Hematopoietic multipotent progenitor cell treated with erythropoietin and hydrocortisone succinate and interleukin-3 and kit ligand, for 6 days (in vitro differentiated cells): ENCODE measurements around the gene TPP1.

ENCODE experiments used
- DNase-seq: peaks from one replicate; pipeline ENCODE4 v3.0.0-alpha.2; 2015

TPP1 gene

DNA sequence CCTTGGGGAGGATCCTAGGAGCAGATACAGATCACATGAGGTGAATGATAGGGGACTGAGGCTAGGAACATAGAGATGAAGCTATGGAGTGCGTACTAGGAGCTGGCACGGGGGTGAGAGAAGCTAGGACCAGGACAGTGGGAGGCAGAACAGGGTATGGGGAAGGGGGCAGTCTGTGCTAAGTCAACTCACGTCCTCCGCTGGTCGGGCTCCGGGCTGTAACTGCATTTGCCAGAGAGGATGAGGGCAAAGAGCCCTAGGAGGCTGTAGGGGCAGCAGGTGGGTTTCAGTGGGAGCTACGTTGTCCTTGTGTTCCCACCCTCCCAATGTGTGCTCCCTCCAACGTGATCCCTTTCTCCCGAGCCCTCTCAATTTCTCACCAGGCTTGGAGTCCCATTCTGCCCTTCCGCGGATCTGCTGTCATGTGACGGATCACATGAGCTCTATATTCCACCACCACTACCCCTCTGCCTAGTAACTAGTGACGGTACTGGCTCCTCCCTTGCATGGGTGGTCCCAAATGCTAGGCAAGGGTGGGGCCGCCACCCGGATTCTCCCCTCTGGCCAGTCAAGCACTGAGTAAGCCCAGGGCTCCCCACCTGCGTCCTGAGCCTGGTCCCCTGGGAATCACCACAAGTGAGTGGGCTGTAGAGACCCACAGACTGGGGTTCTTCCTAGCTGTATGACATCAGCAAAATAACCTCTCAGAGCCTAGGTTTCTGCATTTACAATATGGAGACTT, at the start of gene TPP1:
Gene TPP1 (minus strand): TSS at position 419 of the 742 bp plus-strand sequence. CDS start 22 bp downstream, at position 397.
- peak; percentile 98 for DNase-seq

GRCh38 chr11:6667733-6668374, 48.6 kb upstream of the TPP1 start:
- peak; percentile 60 for DNase-seq

DNA sequence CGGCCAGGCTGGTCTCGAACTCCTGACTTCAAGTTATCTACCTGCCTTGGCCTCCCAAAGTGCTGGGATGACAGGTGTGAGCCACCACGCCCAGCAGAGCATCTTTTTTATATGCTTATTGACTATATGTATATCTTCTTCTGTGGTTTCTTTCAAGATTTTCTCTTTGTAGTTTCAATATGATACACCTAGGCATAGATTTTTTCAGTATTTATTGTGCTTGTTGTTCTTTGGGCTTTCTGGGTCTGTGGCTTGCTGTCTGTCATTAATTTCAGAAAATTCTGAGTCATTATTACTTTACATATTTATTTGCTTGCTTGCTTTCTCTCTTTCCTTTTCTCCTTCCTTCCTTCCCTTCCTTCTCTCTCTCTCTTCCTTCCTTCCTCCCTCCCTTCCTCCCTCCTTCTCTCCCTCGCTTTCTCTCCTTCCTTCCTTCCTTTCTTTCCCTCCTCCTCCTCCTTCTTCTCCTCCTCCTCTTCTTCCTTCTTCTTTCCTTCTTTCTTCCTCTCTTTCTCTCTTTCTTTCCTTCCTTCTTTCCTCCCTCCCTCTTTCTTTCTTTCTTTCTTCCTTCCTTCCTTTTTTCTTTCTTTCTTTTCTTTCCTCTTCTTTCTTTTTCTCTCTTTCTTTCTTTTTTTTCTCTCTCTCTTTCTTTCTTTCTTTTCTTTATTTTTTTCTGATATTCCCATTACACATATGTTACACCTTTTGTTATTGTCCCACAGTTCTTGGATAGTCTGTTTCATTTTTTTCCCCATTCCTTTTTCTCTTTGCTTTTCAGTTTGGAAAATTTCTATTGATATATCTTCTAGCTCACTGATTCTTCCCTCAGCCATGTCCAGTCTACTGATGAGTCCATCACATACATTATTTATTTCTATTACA, 47.3 kb upstream of the TPP1 start:
- DNase-seq: no peak

GRCh38 chr11:6664551-6664950, 45.3 kb upstream of the TPP1 start:
- no peak for DNase-seq

DNA sequence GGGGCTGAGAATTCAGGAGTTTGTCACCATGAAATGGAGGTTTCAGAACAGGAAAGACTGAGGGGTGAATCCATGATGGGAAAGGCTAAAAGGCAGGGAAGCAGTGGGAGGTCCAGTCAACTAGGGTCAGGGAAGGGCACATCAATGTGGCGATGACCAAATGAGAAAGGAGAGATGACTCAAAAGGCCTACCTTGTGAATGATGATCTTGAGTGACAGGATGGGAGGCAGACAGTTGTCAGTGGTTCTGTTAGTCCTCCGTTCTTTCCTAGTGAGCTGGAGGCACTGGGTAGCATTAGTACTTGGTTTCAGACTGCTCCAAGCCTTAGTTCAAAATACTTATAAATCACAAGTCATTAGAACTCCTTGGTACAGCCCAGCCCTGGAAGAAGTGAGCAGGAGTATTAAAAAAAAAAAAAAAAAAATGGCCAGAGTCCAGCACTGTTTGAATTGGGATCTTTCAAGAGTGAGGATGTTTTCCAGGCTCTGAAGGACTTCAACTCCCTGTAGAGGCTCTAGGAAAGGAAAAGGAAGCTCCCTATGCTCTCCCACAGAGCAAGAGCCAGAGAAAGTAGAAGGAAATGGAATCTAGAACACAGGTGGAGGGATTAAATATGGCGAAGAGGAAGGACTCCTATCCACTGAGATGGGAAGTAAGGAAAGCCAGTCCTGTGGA, 44.7 kb upstream of the TPP1 start:
- no peak for DNase-seq

- DNase-seq: no peak
Measured at GRCh38 chr11:6660712-6661111, 41.5 kb upstream of the TPP1 start.

DNA sequence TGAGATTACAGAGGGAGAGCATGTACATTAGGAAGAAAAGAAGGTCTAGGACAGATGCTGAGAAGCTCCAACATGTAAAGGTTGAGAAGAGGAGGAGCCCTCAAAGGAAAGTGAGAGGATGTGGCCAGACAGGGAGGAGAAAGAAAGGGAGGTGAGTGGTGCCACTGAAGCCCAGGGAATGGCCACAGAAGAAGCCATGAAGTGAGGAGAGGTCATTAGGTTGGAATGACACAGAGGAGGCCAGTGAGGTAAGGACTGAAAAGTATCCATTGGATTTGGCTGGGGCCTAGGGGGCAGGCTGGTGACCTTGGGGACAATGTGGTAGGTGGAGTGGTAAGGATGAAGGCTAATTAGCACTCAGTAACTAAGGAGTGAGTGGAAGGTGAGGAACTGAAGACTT, 39.4 kb upstream of the TPP1 start:
- no peak for DNase-seq

DNA sequence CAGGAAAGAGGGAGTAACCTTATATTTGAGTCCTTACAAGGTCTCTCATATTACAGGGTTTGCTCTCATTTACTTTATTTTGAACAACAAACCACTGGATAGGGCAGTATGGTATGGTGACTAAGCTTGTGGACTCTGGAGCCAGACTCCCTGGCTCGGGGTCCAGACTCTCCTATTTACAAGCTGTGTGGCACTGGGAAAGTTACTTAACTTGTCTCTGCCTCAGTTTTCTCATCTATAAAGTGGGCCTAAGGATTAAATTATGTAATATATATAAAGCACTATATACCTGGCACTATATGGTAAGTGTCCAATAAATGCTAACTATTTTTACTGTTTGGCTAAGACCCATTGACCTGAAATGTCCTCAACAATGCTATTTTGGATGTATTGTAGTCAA, 38.1 kb upstream of the TPP1 start:
- DNase-seq: no peak

DNA sequence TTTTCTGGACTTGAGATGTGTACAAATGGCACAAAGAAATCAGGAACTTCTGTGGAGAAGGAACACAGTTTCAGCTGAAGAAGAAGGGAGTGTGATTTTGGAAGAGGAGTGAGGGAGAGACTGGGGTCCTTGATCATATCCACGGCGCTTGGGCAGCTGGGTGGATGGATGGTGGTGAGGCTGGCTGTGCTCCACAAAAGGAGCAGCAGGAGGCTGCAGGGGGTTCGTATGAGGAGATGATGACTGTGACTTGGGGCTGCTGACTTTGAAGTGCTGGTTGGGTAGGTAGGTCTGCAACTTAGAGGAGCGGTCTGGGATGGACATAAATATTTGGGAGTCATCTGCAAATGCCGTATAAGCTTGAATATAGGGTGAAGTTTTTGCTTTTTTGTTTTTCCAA, 37.7 kb upstream of the TPP1 start:
- no peak for DNase-seq

- no peak for DNase-seq
Measured at GRCh38 chr11:6656584-6656915, 37.3 kb upstream of the TPP1 start.

- DNase-seq: no peak
Measured at GRCh38 chr11:6655790-6656583, 36.8 kb upstream of the TPP1 start, which contains the start of gene DCHS1. TSS of gene DCHS1 (minus strand) at chr11:6655809. CDS start at chr11:6641613, 14,196 bp downstream.

DNA sequence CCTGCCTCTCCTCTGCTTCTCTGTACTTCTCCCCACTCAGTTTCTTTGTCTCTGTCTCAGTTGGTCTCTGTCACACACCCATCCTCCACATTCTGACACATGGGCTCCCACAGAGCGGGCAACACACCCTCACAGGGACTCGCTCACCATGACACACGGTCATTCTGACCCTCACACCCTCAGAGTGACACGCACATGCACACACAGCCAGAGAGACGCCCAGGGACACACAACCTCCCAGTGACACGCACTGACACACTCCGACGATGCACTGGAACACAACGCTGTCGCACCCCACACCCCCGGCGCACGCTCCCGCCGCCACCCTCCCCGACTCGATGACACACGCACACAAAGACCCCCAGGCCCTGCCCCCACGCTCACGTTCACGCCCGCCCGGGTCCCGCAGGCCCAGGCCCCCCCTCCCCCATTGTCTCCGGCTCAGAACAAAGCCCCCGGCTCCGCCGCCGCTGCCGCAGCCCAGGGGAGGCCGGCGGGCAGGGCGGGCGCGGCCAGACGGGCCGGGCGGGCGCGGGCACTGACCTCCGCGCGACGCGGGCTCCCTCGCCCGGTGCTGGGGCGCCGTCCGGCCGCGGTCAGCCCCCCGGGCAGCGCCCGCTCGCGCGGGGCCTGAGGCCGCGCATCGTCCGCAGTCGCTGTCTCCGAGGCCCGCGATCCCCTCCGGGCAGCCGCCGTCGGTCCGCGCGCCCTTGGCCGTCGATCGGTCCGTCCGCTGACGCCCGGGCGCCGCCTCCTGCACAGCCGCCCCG, 36.0 kb upstream of the TPP1 start:
- DNase-seq: no peak

- no peak for DNase-seq
Measured at GRCh38 chr11:6654281-6655019, 35.2 kb upstream of the TPP1 start.

- DNase-seq: no peak
Measured at GRCh38 chr11:6653656-6654055, 34.4 kb upstream of the TPP1 start.

DNA sequence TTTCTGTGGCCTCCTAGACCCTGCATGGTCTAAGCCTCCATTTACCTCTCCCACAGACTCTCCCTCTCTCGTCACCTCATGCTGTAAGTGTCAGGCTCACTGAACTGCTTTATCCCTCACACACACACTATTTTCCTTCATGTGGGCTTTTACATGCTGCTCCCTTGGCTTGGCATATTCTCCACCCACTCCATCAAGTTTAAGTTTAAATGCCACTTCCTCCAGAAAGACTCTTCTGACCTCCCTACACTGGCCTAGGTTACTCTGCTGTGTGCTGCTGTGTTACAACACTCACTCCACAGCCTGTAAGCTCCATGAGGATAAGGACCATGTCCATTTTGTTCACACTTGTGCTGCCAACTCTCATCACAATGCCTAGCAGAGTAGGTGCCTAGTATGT, 33.9 kb upstream of the TPP1 start:
- DNase-seq: no peak

GRCh38 chr11:6652182-6652581, 33.0 kb upstream of the TPP1 start:
- no peak for DNase-seq

GRCh38 chr11:6650980-6651379, 31.8 kb upstream of the TPP1 start:
- DNase-seq: no peak

DNA sequence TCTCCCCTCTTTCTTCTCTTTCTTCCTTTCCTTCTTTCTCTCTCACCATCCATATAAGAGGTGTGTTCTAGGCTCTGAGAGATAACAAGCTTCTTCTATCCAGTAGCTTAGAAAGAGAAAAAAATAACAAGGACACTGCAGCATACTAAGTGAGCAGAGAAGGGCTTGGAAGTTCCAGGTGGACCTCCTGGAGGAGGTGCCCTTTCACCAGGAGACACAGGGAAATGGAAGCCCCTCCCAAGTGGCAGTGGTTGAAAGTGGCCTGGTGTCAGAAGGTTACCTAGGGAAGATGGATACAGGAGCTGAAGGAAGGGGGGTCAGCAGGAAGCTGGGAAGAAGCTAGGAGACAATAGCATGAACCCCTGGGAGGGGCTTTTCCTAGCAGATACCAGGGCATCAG, 30.9 kb upstream of the TPP1 start:
- DNase-seq: no peak

- DNase-seq: no peak
Measured at GRCh38 chr11:6648501-6648900, 29.3 kb upstream of the TPP1 start.

DNA sequence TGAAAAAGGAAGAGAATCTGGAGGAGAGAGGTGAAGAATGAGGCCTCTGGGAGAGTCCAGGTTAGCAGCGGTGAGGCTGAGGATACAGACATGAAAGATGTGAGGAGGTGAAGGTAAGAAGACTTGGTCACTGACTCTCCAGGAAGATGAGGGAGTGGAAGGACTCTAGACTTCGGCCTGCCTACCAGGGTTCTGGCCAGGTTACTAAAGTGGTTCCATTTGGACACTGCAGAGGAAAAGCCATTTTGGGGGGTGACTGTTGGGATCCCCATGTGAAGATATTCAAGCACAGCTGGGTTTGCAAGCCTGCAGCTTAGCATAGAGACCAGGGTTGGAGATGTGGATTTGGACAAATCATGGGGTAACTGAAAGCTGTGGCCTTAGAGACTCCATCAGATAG, 28.6 kb upstream of the TPP1 start:
- no peak for DNase-seq
